GM19239 (cell line): ENCODE measurements around the gene CELSR1.

ENCODE experiments used
- DNase-seq: peaks from one replicate; pipeline ENCODE4 v3.0.0; 2011; ENCODE audit warnings: low spot score; ENCODE audit not compliant: insufficient read length
- FAIRE-seq: peaks from 2 replicates; lab custom pipeline; 2011; peaks lifted over from hg19 to GRCh38; lab: Jason Lieb, UNC

The CELSR1 gene

DNA sequence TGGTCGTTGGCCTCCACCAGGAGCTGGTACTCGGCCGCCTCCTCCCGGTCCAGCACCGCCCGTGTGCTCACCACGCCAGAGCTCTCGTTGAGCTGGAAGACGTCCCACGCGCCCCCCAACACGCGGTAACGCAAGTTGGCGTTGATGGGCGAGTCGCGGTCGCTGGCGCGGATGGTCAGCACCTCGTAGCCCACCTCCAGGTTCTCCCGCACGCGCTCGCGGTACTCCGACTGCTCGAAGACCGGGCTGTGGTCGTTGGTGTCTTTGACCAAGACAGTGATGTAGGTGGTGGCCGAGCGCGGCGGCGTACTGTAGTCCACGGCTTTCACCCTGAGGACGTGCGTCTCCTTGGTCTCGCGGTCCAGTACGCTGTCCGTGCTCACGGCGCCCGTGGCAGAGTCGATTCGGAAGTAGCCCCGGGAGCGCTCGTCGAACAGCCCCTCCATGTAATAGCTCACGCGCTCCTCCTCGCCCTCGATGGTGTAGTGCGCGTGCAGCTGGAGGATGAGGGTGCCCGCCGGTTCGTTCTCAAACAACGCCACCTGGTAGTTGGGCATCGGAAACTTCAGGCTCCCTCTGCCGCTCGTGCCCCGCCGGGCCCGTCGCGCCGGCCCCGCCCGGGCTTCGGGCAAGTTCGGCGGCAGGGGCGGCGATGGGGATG is 1.4 kb downstream of the CELSR1 start:
- FAIRE-seq (no peak), DNase-seq (no peak)

DNA sequence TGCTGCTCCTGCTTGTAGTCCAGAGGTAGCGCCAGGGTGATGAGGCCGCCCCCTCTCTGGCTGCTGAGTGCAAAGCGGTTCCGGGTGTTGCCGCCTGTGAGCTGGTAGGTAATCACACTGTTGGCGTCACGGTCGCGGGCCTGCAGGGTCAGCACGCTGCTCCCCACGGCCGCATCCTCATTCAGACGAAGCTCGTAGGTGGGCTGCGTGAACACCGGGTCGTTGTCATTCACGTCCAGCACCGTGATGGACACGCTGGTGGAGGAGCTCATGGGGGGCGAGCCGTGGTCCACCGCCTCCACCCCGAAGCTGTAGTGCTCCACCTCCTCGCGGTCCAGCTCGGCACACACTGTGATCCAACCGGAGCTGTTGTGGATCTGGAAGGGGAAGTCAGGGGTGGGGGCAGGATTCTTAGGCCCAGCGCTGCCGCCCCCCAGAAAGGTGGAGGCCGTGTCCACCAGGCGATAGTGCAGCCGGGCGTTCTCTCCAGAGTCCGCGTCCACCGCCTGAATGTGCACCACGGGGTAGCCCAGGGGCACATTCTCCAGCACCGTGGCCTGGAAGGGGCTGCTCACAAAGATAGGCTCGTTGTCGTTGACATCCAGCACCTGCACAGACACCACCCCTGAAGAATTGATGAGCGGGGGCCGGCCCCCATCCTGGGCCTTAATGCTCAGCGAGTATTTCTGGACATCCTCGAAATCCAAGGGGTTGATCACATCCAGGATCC is 2.4 kb downstream of the CELSR1 start:
- FAIRE-seq, result no peak
- no peak for DNase-seq

DNA sequence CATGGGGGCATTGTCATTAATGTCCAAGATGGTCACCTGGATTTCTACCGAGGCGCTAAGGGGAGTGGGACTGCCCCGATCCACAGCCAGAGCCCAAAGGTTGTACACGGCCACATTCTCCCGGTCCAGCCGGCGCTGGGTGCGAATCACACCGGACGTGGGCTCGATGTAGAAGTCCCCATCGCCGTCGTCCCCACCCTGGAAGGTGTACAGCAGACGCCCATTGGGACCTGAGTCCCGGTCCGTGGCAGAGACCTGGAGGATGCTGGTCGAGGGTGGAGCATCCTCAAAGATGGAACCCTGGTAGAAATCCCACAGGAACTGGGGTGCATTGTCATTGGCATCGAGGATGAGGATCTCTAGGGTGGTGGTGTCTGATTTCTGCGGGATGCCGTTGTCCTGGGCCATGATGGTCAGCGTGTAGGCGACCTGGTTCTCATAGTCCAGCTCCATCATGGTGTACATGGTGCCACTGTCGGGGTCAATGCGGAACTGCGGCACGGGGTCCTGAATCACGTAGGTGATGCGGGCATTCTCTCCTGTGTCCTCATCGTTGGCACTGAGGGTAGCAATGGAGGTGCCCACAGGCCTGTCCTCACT is 3.1 kb downstream of the CELSR1 start:
- FAIRE-seq, result no peak
- DNase-seq, result no peak

DNA sequence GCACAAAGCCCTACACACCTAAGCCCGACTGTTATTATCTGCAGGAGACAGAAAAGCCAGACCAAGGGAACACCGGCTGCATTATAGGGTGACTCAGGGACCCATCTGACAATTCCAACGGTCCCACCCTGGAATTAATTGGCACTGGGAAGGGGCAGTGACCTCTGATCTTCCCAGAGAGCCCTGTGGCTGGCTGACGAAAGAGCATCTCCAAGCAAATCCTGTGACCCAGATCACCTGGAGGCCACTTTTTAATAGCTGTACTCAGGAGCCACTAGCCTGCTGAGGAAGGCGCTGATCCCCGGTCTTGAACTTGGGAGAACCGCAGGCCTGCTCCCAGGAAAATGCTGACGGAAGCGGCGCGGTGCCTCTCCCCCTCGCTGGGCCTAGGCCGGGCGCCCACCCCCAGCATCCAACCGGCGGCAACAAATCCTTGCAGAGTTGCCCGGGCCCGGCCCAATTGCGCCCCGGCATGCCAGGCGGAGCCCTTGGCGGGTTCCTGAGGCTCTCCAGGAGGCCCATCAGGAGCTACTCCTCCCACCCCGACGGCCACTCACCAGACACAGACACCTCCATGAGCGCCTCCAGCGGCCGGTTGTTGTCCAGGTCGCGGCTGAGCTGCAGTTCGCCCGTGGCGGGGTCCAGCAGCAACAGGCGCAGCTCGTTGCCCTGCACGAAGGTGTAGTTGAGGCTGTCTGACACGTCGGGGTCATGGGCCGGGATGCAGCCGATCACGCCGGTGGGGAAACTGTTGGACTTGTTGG is 4.2 kb downstream of the CELSR1 start:
- FAIRE-seq (no peak), DNase-seq (no peak)

GRCh38 chr22:46532416-46532815 is 5.0 kb downstream of the CELSR1 start:
- FAIRE-seq (no peak), DNase-seq (no peak)

DNA sequence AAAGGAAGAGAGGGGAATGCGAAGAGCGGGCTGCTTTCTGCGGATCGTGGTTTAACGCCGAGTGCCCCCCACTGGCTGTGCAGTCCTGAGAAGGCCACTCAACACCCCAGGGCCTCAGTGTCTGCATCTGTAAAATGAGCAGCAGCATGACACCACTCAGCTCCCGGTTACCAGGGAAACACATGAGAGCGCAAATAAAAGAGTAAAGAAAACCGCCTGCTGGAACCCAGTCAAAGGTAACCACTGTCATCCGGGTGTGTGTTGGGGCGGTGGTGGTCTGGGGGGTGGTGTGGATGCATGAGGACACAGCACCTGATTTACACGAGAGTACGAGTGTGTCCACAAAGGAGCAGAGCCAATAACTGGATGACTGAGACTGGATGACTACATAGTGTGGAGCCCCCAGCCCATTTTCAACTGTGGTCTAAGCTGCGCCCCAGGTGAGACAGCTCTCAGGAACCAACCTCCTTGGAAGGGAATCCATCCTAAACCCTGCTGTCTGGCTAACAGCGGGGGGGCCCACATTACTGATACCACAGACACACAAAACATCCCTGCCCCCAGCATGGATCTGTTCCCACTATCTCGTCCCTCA is 5.7 kb downstream of the CELSR1 start:
- FAIRE-seq, result no peak

DNA sequence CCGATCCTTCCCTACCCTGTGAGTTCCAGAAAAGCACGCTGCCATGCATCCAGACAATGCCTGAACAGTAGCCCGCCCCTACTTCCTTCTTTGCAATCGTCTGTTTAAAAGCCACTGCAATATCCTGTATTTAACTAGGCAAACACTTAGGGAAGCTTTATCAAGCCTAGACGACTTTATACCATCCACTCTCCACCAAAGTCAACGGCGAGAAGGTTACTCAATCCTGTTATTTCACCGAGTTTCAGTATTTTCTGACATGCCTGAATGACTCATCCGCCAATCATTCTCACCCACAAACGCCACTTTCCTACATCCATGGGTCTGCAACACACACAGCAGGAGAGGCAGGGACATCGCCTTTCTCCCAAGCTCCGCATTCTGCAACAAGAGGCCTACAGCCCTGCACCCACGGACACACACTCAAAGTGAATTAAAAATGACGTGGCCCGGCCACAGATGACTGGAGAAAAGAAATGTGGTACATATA is 9.3 kb downstream of the CELSR1 start:
- FAIRE-seq (no peak), DNase-seq (no peak)

More for the DNA sequence above, 5.7 kb downstream of the CELSR1 start:
- no peak for DNase-seq

DNA sequence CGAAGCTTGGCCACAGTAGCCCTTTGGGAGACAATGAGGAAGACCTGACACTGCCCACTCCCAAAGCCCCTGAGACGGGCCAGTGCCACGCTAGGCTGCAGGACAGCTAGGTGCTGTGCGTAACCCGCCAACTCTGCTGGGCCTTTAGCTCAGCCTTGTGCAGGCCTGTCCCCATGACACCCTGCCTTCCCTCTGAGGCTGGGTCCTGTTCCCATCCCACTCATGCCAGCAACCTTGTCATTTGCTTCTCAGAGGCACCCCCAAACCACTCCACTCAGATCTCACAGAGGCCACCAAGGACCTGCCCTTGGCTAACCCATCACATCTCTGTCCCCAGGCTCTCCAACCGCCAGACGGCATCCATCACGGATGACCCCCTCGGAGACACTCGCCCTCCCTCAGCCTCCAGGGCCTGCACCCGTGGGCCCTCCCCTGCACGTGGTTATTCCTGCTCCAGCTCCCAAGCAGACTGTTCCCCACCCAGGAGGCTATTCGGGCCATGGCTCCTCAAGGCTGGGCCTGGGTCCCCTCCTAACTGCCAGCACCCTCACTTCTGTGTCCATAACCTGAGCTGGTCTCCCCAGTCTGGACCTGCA is 11.1 kb downstream of the CELSR1 start:
- FAIRE-seq, result no peak

DNA sequence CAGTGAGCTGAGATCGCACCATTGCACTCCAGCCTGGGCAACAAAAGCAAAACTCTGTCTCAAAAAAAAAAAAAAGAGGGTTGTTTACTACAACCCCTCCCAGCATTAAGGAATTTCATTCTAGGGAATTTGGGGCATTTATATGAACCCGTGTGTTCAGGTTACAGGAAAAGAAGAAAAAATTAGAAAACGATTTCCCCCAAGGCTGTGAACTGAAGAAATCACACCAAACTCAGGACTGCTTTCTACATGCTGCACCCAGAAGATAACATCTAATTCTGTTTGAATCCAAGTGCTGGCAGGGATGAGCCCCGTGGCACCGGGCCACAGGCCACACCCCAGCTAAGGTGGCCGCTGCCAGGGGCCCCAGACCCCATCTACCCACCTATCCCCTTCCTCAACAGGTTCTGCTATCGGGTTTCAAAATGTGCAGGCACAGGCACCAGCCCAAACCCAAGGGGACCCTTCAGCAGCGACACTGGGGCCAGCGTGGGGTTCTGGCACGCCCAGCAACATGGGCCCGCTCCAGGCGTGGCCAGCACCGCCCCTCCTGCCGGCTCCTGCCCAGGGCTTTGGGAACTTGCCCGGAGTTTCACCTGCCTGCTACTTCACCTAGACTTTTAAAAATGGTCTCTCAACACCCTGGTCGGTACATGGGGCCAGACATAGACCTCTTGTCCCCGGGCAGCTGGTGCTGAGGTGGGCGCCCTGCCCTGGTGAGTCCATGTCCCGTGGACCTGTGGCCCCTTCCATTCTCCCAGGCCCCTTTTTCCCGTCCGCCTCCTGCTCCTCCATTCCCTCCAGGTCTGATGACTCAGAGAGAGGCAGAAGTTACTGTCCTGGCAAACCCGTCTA is 11.8 kb downstream of the CELSR1 start:
- FAIRE-seq, result no peak
- DNase-seq, result no peak

More for the DNA sequence above, 11.1 kb downstream of the CELSR1 start:
- DNase-seq, result no peak

DNA sequence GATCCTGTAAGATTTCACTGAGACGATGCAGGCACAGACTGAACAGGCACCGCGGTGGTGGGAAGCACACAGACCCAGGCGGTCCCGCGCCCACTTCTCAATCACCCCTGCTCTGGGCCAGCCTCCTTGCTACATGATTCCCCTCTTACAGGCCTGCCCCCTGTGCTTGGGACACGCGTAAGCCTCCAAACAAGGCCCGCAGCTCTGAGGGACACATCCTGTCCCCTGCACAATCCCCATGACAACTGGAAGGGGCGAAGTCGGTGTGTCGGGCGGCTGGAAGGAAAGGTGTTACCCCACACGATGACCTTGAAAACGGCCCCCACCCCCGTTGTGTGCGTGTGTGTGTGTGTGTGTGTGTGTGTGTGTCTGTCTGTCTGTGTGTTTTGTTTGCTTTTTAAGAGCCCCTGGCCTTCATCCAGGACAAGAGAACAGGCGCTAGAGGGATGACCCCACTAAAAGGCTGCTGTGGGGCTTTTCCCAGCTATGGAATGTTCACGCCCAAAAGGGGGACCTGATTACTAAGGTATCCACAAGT is 13.1 kb downstream of the CELSR1 start:
- FAIRE-seq (no peak), DNase-seq (no peak)

- DNase-seq, result no peak
- no peak for FAIRE-seq
Measured at GRCh38 chr22:46522797-46523196, 14.6 kb downstream of the CELSR1 start.

GRCh38 chr22:46521994-46522393 is 15.4 kb downstream of the CELSR1 start:
- FAIRE-seq (no peak), DNase-seq (no peak)

GRCh38 chr22:46520880-46521279 is 16.5 kb downstream of the CELSR1 start:
- DNase-seq, result no peak
- no peak for FAIRE-seq

GRCh38 chr22:46519377-46519776 is 18.0 kb downstream of the CELSR1 start:
- DNase-seq (no peak), FAIRE-seq (no peak)

- DNase-seq (no peak), FAIRE-seq (no peak)
Measured at GRCh38 chr22:46518542-46519325, 18.7 kb downstream of the CELSR1 start.

GRCh38 chr22:46518038-46518437 is 19.4 kb downstream of the CELSR1 start:
- FAIRE-seq (no peak), DNase-seq (no peak)

DNA sequence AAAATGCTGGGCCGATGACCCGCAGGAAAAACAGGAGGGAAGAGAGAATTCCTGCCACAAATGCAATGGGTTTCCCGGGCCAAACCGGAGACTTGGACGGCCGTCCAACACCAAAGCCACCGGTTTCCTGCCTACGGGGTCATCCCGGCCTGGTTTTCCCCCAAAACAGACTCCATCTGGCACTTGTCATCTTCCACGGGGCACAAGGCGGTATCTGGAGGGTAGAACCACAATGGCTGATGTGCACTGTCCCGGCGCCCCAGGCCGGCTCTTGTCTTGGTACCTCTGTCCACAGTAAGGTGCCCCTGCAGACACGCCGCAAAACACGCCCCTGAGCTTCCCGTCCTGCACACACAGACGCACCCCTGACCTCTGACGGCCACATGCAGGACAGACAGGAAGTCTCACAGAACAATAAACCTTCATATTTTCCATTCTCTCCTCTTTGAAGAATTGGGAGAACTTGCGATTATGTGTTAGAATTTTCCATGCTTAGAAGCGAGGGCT is 20.1 kb downstream of the CELSR1 start:
- FAIRE-seq (no peak), DNase-seq (no peak)

DNA sequence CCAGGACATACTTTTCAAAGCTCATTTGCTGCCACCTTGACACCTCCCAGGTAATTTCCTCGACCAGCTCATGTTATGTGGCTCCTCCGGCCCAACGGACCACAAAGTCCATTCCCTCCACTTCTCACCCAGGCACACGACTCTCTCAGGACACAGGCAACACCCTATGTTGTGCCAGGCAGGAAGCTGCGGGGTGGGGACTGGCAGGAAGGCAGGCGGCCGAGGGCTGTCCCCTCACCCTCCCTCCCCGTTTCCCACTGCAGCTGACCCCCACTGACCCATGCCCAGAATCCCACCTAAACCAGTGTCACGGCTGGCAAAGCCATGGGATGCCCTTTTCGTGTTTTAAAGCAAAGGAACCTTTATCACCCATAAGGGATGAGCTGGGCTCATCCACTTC is 20.8 kb downstream of the CELSR1 start:
- FAIRE-seq (no peak), DNase-seq (no peak)
